Peyer's patch (tissue), 4 donors: ENCODE data around the gene MSANTD3.

Source experiments
- CTCF ChIP-seq, 6 experiments: fragments of 450-650 bp in 4 of 6; fragments of 200-600 bp in 2 of 6; sonication (generic) in 1 of 6; IDR thresholded peaks; one replicate each; pipeline ENCODE4 v1.5.1; 2017 to 2019; ENCODE audit warnings: antibody characterized with exemption in 6 of 6, mild to moderate bottlenecking in 3 of 6, moderate library complexity in 1 of 6
- POLR2A ChIP-seq, 2 donors: fragments of 450-650 bp; IDR thresholded peaks; one replicate each; pipeline ENCODE4 v1.5.1; 2017; ENCODE audit warnings: antibody characterized with exemption in 2 of 2, mild to moderate bottlenecking in 2 of 2, moderate library complexity in 2 of 2

GRCh38 chr9:100499866-100500265 lies 72.9 kb downstream of the MSANTD3 start:
- TF ChIP-seq CTCF (IDR thresholded peaks at IDR 0.05), result no peak
- TF ChIP-seq POLR2A (IDR thresholded peaks at IDR 0.05), result no peak
